GM18507 (cell line): ENCODE data around the gene C10orf67.
"Not testable (repeated sequence)": the region's sequence is repeated elsewhere in the genome, so short reads cannot be mapped to it uniquely, and the experiment has no call there.

Experiments
- DNase-seq: peaks from one replicate; pipeline ENCODE4 v3.0.0; 2011; ENCODE audit warnings: low read depth; ENCODE audit not compliant: insufficient read length; ENCODE audit errors: extremely low spot score
- FAIRE-seq: peaks from 2 replicates; lab custom pipeline; 2011; peaks lifted over from hg19 to GRCh38; lab: Jason Lieb, UNC

The C10orf67 gene

GRCh38 chr10:23344241-23344841 is at the start of gene C10orf67:
Gene C10orf67, minus strand, starts transcription at chr10:23344797. Its CDS starts 23 bp downstream, at chr10:23344774.
- FAIRE-seq, result peak; percentile 47
- no peak for DNase-seq

- DNase-seq (no peak), FAIRE-seq (no peak)
Measured at GRCh38 chr10:23391821-23392220, 47.2 kb upstream of the C10orf67 start.

- DNase-seq, result no peak
- no peak for FAIRE-seq
Measured at GRCh38 chr10:23390809-23391208, 46.2 kb upstream of the C10orf67 start.

- not testable (repeated sequence) for FAIRE-seq
Measured at GRCh38 chr10:23390408-23390807, 45.8 kb upstream of the C10orf67 start.

GRCh38 chr10:23387516-23387915 is 42.9 kb upstream of the C10orf67 start:
- FAIRE-seq, DNase-seq: not testable (repeated sequence)

More at GRCh38 chr10:23390408-23390807, 45.8 kb upstream of the C10orf67 start:
- DNase-seq, result not testable (repeated sequence)

- DNase-seq (no peak), FAIRE-seq (no peak)
Measured at GRCh38 chr10:23386052-23386451, 41.5 kb upstream of the C10orf67 start.

GRCh38 chr10:23384364-23384763 is 39.8 kb upstream of the C10orf67 start:
- FAIRE-seq (no peak), DNase-seq (no peak)

GRCh38 chr10:23383637-23384036 is 39.0 kb upstream of the C10orf67 start:
- DNase-seq (no peak), FAIRE-seq (no peak)

GRCh38 chr10:23381298-23382040 is 36.9 kb upstream of the C10orf67 start:
- FAIRE-seq, result no peak

GRCh38 chr10:23379686-23380085 is 35.1 kb upstream of the C10orf67 start:
- no peak for FAIRE-seq
- DNase-seq, result no peak

More at GRCh38 chr10:23381298-23382040, 36.9 kb upstream of the C10orf67 start:
- no peak for DNase-seq

GRCh38 chr10:23376229-23376655 is 31.6 kb upstream of the C10orf67 start:
- FAIRE-seq (no peak), DNase-seq (no peak)

GRCh38 chr10:23375366-23375765 is 30.8 kb upstream of the C10orf67 start:
- DNase-seq (no peak), FAIRE-seq (no peak)

GRCh38 chr10:23373156-23373555 is 28.6 kb upstream of the C10orf67 start:
- no peak for FAIRE-seq
- no peak for DNase-seq

- DNase-seq (no peak), FAIRE-seq (peak; percentile 77)
Measured at GRCh38 chr10:23371073-23371472, 26.5 kb upstream of the C10orf67 start.

- FAIRE-seq, result no peak
- no peak for DNase-seq
Measured at GRCh38 chr10:23370106-23370505, 25.5 kb upstream of the C10orf67 start.

GRCh38 chr10:23368816-23369640 is 24.4 kb upstream of the C10orf67 start:
- FAIRE-seq, result peak; percentile 97
- peak; percentile 64 for DNase-seq

GRCh38 chr10:23367896-23368595 is 23.4 kb upstream of the C10orf67 start:
- FAIRE-seq, result no peak
- DNase-seq, result no peak

GRCh38 chr10:23365417-23366030 is 20.9 kb upstream of the C10orf67 start:
- DNase-seq, result not testable (repeated sequence)
- FAIRE-seq, result peak; percentile 88

GRCh38 chr10:23364378-23364777 is 19.8 kb upstream of the C10orf67 start:
- no peak for DNase-seq
- FAIRE-seq, result peak; percentile 81
